ENCODE data around the gene AGAP1.

DNA sequence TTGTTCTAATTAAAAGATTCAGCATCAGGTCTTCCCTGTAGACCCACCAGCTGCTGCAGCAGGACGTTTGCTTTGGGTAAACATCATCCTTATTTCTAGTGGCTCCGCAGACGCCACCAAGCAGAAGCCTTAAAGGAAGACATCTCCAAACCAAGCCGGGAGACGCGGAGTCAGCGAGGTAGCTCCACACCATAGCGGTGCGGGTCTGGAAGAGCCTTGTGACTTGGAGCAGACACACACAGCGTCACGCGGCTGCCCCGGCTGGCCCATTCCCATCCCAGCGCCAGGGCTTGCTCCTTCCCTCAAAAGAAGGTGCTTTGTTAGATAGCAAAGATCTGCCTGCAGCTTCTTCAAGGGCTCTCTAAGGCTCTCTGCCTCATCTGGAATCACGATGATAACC is 437.8 kb downstream of the AGAP1 start:
- TF ChIP-seq POLR2A (IDR thresholded peaks at IDR 0.05; ENCODE audit: low read depth, low read length) (no peak), POLR2AphosphoS5 (IDR thresholded peaks at IDR 0.05; ENCODE audit: low read depth, low read length) (no peak), TAF1 (IDR thresholded peaks at IDR 0.05; ENCODE audit: low read depth, low read length) (no peak), SPI1 (IDR thresholded peaks at IDR 0.05; ENCODE audit: low read depth, low read length) (no peak)
